Measurements from ENCODE around the gene CBLB. TPM values are rescaled to one million over a fixed set of nuclear protein-coding genes. Genes with fewer than 3 reads are reported as not detected.

Gene CBLB
- total and polyA plus RNA-seq, 2 of the 4 experiments (the other 2 are of a cell fraction) = 10.1 to 20.1 TPM

GRCh38 chr3:105868742-105869530 is at the start of gene CBLB (continued):
- no peak for TF ChIP-seq USF2 (IDR thresholded peaks at IDR 0.05; ENCODE audit: low read depth, low read length)
- no peak for TF ChIP-seq ELK1 (IDR thresholded peaks at IDR 0.05; ENCODE audit: borderline replicate concordance, low read depth, low read length)
- TF ChIP-seq RAD21 (IDR thresholded peaks at IDR 0.05; ENCODE audit: low read length) = no peak; the same call in 1 of the 2 replicates
